ENCODE results near the gene SPATA45. TPM values are rescaled to one million over a fixed set of nuclear protein-coding genes. Genes with fewer than 3 reads are reported as not detected.

SPATA45 gene
- total and polyA plus RNA-seq, 2 experiments from 2014 or later: not detected

DNA sequence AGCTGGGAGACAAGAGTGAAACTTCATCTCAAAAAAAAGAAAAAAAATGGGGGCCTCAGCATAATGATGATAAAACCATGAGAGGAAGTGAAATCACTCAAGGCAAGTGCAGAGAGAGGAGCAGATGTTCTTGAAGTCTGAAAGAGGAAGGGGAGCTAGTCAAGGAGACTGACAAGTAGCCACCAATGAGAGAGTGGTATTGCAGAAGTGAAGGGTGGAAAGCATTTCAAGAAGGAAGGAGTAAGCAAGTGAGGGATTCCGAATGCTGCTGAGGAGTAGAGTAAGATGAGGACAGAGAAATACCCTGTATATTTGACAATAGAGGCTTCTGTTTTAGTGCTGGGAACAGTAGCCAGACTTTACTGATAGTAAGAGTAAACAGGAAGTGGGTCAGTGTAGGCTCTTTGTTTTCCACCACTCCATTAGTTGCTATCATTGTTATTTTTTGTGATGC lies 52.9 kb downstream of the SPATA45 start:
- H3F3A ChIP-seq (ENCODE audit: insufficient read depth): peaks cover 11% of the 10 kb centered on the region; the same call in 1 of the 2 replicates
- DNase-seq: no peak
- H3K4me2 ChIP-seq (ENCODE audit: unreplicated experiment): no peak overlapping the region
- in situ Hi-C loops (cut with MboI): no loop called here
- H3K4me1 ChIP-seq (ENCODE audit: insufficient read depth): peaks cover 16% of the 10 kb centered on the region
- H3K79me2 ChIP-seq (ENCODE audit: insufficient read depth): peaks cover 10% of the 10 kb centered on the region
- H3K27ac ChIP-seq: no peak overlapping the region
- 0 out of 2 replicates have a peak, but pooled peaks cover 9% of the 10 kb centered on the region for H3K36me3 ChIP-seq (ENCODE audit: low read depth)
- H2AFZ ChIP-seq: no peak overlapping the region
- 94 to 100% methylated on average over 1 of the region's 1 CpG for WGBS, 2 experiments (ENCODE audit: low coverage in 1 of 2, low lambda C conversion rate in 2 of 2, missing lambda C conversion rate in 2 of 2)
- no peak overlapping the region for H3K9ac ChIP-seq
- H3K27me3 ChIP-seq (replicated peaks; ENCODE audit: insufficient read depth): no peaks in the 10 kb centered on the region
- no peak overlapping the region for H3K4me3 ChIP-seq
- H3K9me3 ChIP-seq (ENCODE audit: low read depth): no peaks in the 10 kb centered on the region
- no peaks in the 10 kb centered on the region for H3K9me2 ChIP-seq (ENCODE audit: insufficient read depth)
- no peaks in the 10 kb centered on the region for H4K20me1 ChIP-seq (ENCODE audit: insufficient read depth)
- TF ChIP-seq EZH2 (IDR thresholded peaks at IDR 0.05; ENCODE audit: insufficient read depth, poor library complexity, severe bottlenecking): no peak
- no peak for TF ChIP-seq EZH2phosphoT487 (IDR thresholded peaks at IDR 0.05; ENCODE audit: insufficient read depth, low read depth)

DNA sequence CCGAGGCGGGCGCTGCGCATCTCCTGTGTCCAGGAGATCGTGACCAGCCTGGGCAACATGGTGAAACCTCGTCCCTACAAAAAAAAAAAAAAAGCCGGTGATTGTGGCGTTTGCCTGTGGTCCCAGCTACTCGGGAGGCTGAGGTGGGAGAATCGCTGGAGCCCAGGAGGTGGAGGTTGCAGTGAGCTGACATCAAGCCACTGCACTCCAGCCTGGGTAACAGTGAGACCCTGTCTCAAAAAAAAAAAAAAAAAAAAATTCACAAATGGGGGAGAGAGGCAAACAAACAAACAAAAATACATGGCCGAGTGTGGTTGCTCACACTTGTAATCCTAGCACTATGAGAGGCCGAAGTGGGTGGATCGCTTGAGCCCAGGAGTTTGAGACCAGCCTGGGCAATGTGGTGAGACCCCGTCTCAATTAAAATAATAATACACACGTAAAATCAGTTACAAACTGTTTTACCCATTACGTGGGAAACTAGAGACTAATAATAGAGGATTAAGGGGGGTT lies 55.0 kb downstream of the SPATA45 start:
- in situ Hi-C loops (cut with MboI): no loop called here
- H4K20me1 ChIP-seq (ENCODE audit: insufficient read depth): no peaks in the 10 kb centered on the region
- TF ChIP-seq EZH2 (IDR thresholded peaks at IDR 0.05; ENCODE audit: insufficient read depth, poor library complexity, severe bottlenecking): no peak
- TF ChIP-seq EZH2phosphoT487 (IDR thresholded peaks at IDR 0.05; ENCODE audit: insufficient read depth, low read depth): no peak

DNA sequence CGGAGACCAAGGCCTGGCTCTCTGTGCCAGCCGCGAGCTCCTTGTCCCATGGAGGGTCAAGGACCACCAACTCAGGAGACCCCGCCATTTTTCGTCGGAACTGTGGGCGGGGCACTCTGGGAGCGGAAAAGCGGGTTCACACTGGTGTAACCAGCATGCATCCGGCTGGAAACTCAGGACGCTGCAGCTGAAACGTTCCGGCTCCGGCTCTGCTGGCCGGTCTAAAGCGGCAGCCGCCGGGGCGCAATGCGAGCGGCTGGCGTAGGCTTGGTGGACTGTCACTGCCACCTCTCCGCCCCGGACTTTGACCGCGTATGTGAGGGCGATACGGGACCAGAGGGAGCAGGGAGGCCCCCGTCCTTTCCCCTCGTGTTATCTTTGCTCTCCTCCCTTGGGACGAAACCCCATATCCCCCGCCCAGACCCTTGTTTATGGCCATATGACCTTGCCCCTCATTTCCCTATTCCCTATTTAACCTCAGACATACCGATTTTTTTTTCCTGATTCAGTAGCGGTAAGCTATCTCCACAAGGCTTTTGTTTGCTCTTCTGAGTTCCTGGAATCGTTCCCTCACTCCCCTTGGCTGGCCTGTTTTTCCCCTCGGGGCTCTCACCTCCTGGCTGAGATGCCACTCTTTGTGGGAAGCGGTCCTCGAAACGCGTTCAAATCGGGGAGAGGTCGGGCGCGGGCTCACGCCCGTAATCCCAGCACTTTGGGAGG lies 55.6 kb downstream of the SPATA45 start, which contains the start of the genes NSL1 and TATDN3:
TSS of gene NSL1 (minus strand) at position 102 of the 720 bp plus-strand sequence. CDS start at position 88, 14 bp downstream.
TSS of gene TATDN3 (plus strand) at position 219 of the 720 bp plus-strand sequence. CDS start at position 247, 28 bp downstream.
- H2AFZ ChIP-seq: peak within 1 kb of the TSS; percentile 97
- H3K79me2 ChIP-seq (ENCODE audit: insufficient read depth): peaks cover 32% of the 10 kb centered on the region
- peak within 1 kb of the TSS; percentile 87 for H3K27ac ChIP-seq
- H3F3A ChIP-seq (ENCODE audit: insufficient read depth): peaks cover 5% of the 10 kb centered on the region; the same call in 1 of the 2 replicates
- peak within 1 kb of the TSS; percentile 82 for H3K4me3 ChIP-seq
- H4K20me1 ChIP-seq (ENCODE audit: insufficient read depth): no peaks in the 10 kb centered on the region
- 1% methylated on average over 40 to 46 of the region's 46 CpGs for WGBS, 2 experiments (ENCODE audit: low coverage in 1 of 2, low lambda C conversion rate in 2 of 2, missing lambda C conversion rate in 2 of 2)
- H3K27me3 ChIP-seq (replicated peaks; ENCODE audit: insufficient read depth): no peaks in the 10 kb centered on the region
- H3K4me2 ChIP-seq (ENCODE audit: unreplicated experiment): peak within 1 kb of the TSS; percentile 98
- no peaks in the 10 kb centered on the region for H3K9me2 ChIP-seq (ENCODE audit: insufficient read depth)
- DNase-seq: peak; percentile 90
- no peaks in the 10 kb centered on the region for H3K36me3 ChIP-seq (ENCODE audit: low read depth)
- in situ Hi-C loops (cut with MboI): no loop called here
- peaks cover 8% of the 10 kb centered on the region; the same call in 1 of the 2 replicates for H3K4me1 ChIP-seq (ENCODE audit: insufficient read depth)
- no peak for TF ChIP-seq EZH2 (IDR thresholded peaks at IDR 0.05; ENCODE audit: insufficient read depth, poor library complexity, severe bottlenecking)
- no peak for TF ChIP-seq EZH2phosphoT487 (IDR thresholded peaks at IDR 0.05; ENCODE audit: insufficient read depth, low read depth)
- no peaks in the 10 kb centered on the region for H3K9me3 ChIP-seq (ENCODE audit: low read depth)
- H3K9ac ChIP-seq: peak within 1 kb of the TSS; percentile 98

More for the DNA sequence above, 55.0 kb downstream of the SPATA45 start:
- 0 out of 2 replicates have a peak, but pooled peaks cover 3% of the 10 kb centered on the region for H3K36me3 ChIP-seq (ENCODE audit: low read depth)
- peaks cover 11% of the 10 kb centered on the region; the same call in 1 of the 2 replicates for H3F3A ChIP-seq (ENCODE audit: insufficient read depth)
- WGBS, 2 experiments (ENCODE audit: low coverage in 1 of 2, low lambda C conversion rate in 2 of 2, missing lambda C conversion rate in 2 of 2): 2% methylated on average over 14 to 16 of the region's 16 CpGs
- H2AFZ ChIP-seq: peak overlapping the region; percentile 97
- no peaks in the 10 kb centered on the region for H3K9me3 ChIP-seq (ENCODE audit: low read depth)
- peak overlapping the region; percentile 82 for H3K4me3 ChIP-seq
- peak overlapping the region; percentile 84 for H3K4me2 ChIP-seq (ENCODE audit: unreplicated experiment)
- peaks cover 32% of the 10 kb centered on the region for H3K79me2 ChIP-seq (ENCODE audit: insufficient read depth)
- peak overlapping the region; percentile 98 for H3K9ac ChIP-seq
- H3K4me1 ChIP-seq (ENCODE audit: insufficient read depth): peaks cover 11% of the 10 kb centered on the region
- peak; percentile 26 for DNase-seq
- peak overlapping the region; percentile 87 for H3K27ac ChIP-seq
- no peaks in the 10 kb centered on the region for H3K9me2 ChIP-seq (ENCODE audit: insufficient read depth)
- H3K27me3 ChIP-seq (replicated peaks; ENCODE audit: insufficient read depth): no peaks in the 10 kb centered on the region

DNA sequence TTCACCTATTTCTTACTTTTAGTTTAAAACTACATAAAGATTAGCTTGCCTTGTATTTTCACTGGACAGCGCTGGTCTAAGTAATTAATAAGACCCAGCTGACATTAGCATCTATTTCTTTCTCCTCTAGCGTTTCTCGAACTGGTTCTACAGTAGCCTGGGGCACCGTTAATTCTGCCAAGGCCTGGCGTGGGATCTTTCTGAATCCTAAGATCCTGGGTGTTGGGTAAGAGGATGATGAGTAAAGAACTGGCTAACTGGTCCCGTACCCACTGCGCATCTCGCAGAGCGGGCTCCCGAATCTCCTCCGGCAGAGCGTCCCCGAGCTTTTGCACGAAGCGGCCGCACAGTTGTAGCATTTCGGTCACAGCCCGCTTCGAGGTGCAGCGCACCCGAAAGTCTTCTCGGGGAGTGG lies 56.2 kb downstream of the SPATA45 start:
- in situ Hi-C loops (cut with MboI): no loop called here
- Histone ChIP-seq H3K79me2 (ENCODE audit: insufficient read depth) (peaks cover 32% of the 10 kb centered on the region), H3K9me3 (ENCODE audit: low read depth) (no peaks in the 10 kb centered on the region), H3K9me2 (ENCODE audit: insufficient read depth) (no peaks in the 10 kb centered on the region), H3K27ac (peak overlapping the region; percentile 87), H4K20me1 (ENCODE audit: insufficient read depth) (no peaks in the 10 kb centered on the region), H3K27me3 (replicated peaks; ENCODE audit: insufficient read depth) (no peaks in the 10 kb centered on the region), H3F3A (ENCODE audit: insufficient read depth) (peaks cover 4% of the 10 kb centered on the region; the same call in 1 of the 2 replicates), H3K36me3 (ENCODE audit: low read depth) (no peaks in the 10 kb centered on the region), H3K4me2 (ENCODE audit: unreplicated experiment) (peak overlapping the region; percentile 98), H3K9ac (peak overlapping the region; percentile 98), H3K4me1 (ENCODE audit: insufficient read depth) (peaks cover 8% of the 10 kb centered on the region; the same call in 1 of the 2 replicates), H3K4me3 (peak overlapping the region; percentile 82), H2AFZ (peak overlapping the region; percentile 97)
- 0 to 2% methylated on average over 22 of the region's 22 CpGs for WGBS, 2 experiments (ENCODE audit: low coverage in 1 of 2, low lambda C conversion rate in 2 of 2, missing lambda C conversion rate in 2 of 2)
- peak; percentile 98 for DNase-seq
- TF ChIP-seq EZH2phosphoT487 (IDR thresholded peaks at IDR 0.05; ENCODE audit: insufficient read depth, low read depth) (no peak), EZH2 (IDR thresholded peaks at IDR 0.05; ENCODE audit: insufficient read depth, poor library complexity, severe bottlenecking) (no peak)

Data from GM23248 (cell line).